Measurements from ENCODE around the gene DSCAML1. TPM values are rescaled to one million over a fixed set of nuclear protein-coding genes. Genes with fewer than 3 reads are reported as not detected.

The DSCAML1 gene
- total and polyA plus RNA-seq, 2 of the 8 experiments (the other 6 are each of a cell fraction or from before 2014, with no cell fraction given) = 0.19 to 0.24 TPM

DNA sequence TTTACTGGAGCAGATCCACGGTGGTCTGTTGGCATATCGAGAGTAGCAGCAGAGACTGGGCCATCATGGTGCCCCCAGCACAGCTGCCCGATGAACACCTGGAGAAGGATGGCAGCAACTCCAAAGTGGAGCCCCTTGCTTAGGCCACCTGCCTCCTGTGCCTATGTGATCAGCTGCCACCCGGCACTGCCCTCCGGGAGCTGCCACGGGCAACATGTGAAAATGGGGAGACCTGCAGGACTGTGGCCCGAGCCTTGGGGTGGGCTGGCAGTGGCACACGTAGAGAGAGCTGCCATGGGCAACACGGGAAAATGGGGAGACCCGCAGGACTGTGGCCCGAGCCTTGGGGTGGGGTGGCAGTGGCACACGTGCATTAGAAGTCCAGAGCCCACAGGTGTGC lies 24.4 kb upstream of the DSCAML1 start:
- ChIA-PET POLR2A (ENCODE audit: partially characterized antibody) (no interaction called here), CTCF (ENCODE audit: partially characterized antibody) (interaction anchor here (0.7 to 9.7 kb wide), 24 partner anchors 10 to 518 kb away, joined by 3 to 163 read pairs (median 5); no protein-coding TSS in a partner anchor)
- H3K9ac ChIP-seq (replicated peaks in 1 of 4; ENCODE audit: extremely low read depth in 1 of 4, low read depth in 3 of 4, low read length in 3 of 4) = no peak overlapping the region
- H3K79me1 ChIP-seq (ENCODE audit: low read depth, low read length) = no peaks in the 10 kb centered on the region
- H3K56ac ChIP-seq (replicated peaks; ENCODE audit: insufficient read length, low read depth, low read length) = no peak overlapping the region
- H2AFZ ChIP-seq (ENCODE audit: low read length) = no peak overlapping the region
- H3K79me2 ChIP-seq (ENCODE audit: control insufficient read depth in 1 of 2, insufficient read depth in 2 of 2, low read length in 2 of 2) = no peaks in the 10 kb centered on the region
- H2BK20ac ChIP-seq (ENCODE audit: low read length) = no peak overlapping the region
- H3K4me3 ChIP-seq (ENCODE audit: extremely low read depth in 1 of 4, insufficient read depth in 2 of 4, low read depth in 3 of 4, low read length in 4 of 4) = no peak overlapping the region
- peak overlapping the region; percentile 23 for H4K91ac ChIP-seq (replicated peaks; ENCODE audit: insufficient read length, low read length)
- no peak overlapping the region for H3K4ac ChIP-seq (replicated peaks; ENCODE audit: insufficient read length, low read depth, low read length)
- DNase-seq (ENCODE audit: low read depth in 1 of 2, low spot score in 2 of 2) (no peak), FAIRE-seq (no peak)
- H3K27ac ChIP-seq (ENCODE audit: low read depth, low read length) = no peak overlapping the region
- H2BK5ac ChIP-seq (ENCODE audit: low read depth, low read length) = peak overlapping the region; percentile 21; the same call in 1 of the 2 replicates
- H3K23ac ChIP-seq (ENCODE audit: insufficient read length) = no peak overlapping the region
- 92% methylated on average over 12 of the region's 12 CpGs; no CpG with 5 or more reads in 1 of the 2 experiments for WGBS, 2 experiments (ENCODE audit: extremely low coverage in 1 of 2, insufficient coverage in 1 of 2, insufficient read length in 1 of 2, insufficient replicate concordance in 2 of 2, low coverage in 1 of 2, low lambda C conversion rate in 2 of 2, missing lambda C conversion rate in 1 of 2)
- TF ChIP-seq GTF2F1 (IDR thresholded peaks at IDR 0.05; ENCODE audit: borderline replicate concordance, low read depth, low read length) = no peak
- TF ChIP-seq, protein P1, sequence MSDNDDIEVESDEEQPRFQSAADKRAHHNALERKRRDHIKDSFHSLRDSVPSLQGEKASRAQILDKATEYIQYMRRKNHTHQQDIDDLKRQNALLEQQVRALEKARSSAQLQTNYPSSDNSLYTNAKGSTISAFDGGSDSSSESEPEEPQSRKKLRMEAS (IDR thresholded peaks at IDR 0.05) = no peak
- no peak for TF ChIP-seq JUN (IDR thresholded peaks at IDR 0.05; ENCODE audit: low read depth, low read length)
- TF ChIP-seq SIX5 (IDR thresholded peaks at IDR 0.05; ENCODE audit: low read depth, low read length) = no peak
- TF ChIP-seq MAFK (IDR thresholded peaks at IDR 0.05; ENCODE audit: low read depth, low read length) = no peak
- TF ChIP-seq TAF1 (IDR thresholded peaks at IDR 0.05; ENCODE audit: low read depth, low read length) = no peak
- H3K23me2 ChIP-seq (ENCODE audit: low read depth, low read length) = no peaks in the 10 kb centered on the region; the same call in 1 of the 2 replicates
- no peaks in the 10 kb centered on the region for H3K36me3 ChIP-seq (ENCODE audit: control insufficient read depth in 2 of 4, insufficient read depth in 4 of 4, low read length in 3 of 4)
- no peak overlapping the region for H2AK5ac ChIP-seq (ENCODE audit: low read depth, low read length)
- H3K18ac ChIP-seq (ENCODE audit: extremely low read depth, low read length) = no peak overlapping the region
- no peaks in the 10 kb centered on the region; a peak in 1 of 7 replicates for H3K27me3 ChIP-seq (replicated peaks in 1 of 4; ENCODE audit: control insufficient read depth in 3 of 4, extremely low read depth in 1 of 4, insufficient read depth in 3 of 4, low read length in 3 of 4)
- no peak overlapping the region for H2BK120ac ChIP-seq (replicated peaks; ENCODE audit: low read depth, low read length)
- no peaks in the 10 kb centered on the region for H3K9me3 ChIP-seq (ENCODE audit: insufficient read depth in 2 of 2, low read depth in 1 of 2, low read length in 1 of 2)
- H3K14ac ChIP-seq (ENCODE audit: insufficient read length) = no peak overlapping the region
- no peaks in the 10 kb centered on the region for H4K20me1 ChIP-seq (replicated peaks in 1 of 2; ENCODE audit: control insufficient read depth in 1 of 2, insufficient read depth in 2 of 2, low read length in 2 of 2)
- no peak overlapping the region for H3K4me2 ChIP-seq (ENCODE audit: insufficient read depth in 1 of 2, low read depth in 2 of 2, low read length in 2 of 2)
- no peak overlapping the region for H4K8ac ChIP-seq (ENCODE audit: extremely low read depth, insufficient read depth, low read length)
- no peak overlapping the region for H4K5ac ChIP-seq (ENCODE audit: insufficient read length, low read depth, low read length)
- H2BK12ac ChIP-seq (ENCODE audit: low read depth, low read length) = peak overlapping the region; percentile 50; the same call in 1 of the 2 replicates
- peaks cover 0 to 39% (median 24%) of the 10 kb centered on the region in 4 experiments; a peak in 6 of 7 replicates for H3K4me1 ChIP-seq (replicated peaks in 1 of 4; ENCODE audit: control insufficient read depth in 3 of 4, insufficient read depth in 4 of 4, low read length in 3 of 4)
- H2BK15ac ChIP-seq (ENCODE audit: low read length) = peak overlapping the region; percentile 72; the same call in 1 of the 2 replicates

Measured in H1 (cell line).